ENCODE measurements around the gene RBL1.

GRCh38 chr20:36956016-36956415 lies 139.8 kb downstream of the RBL1 start:
- TF ChIP-seq CTCF (IDR thresholded peaks at IDR 0.05) (no peak), POLR2A (IDR thresholded peaks at IDR 0.05) (no peak), POLR2AphosphoS5 (IDR thresholded peaks at IDR 0.05) (no peak)

All from breast epithelium (tissue), 3 donors.